Astrocyte (in vitro differentiated cells and primary cell): ENCODE data around the gene FLT3LG. TPM values are rescaled to one million over a fixed set of nuclear protein-coding genes. Genes with fewer than 3 reads are reported as not detected.

ENCODE experiments used
- DNase-seq: peaks from one replicate; pipeline ENCODE4 v3.0.0-alpha.2; 2010; ENCODE audit warnings: low read depth
- FAIRE-seq: peaks from 2 replicates; lab custom pipeline; 2011; peaks lifted over from hg19 to GRCh38; lab: Jason Lieb, UNC
- H2AFZ ChIP-seq: 2 replicates; pipeline ENCODE4 v1.6.0; 2012; ENCODE audit warnings: low read depth, low read length, inconsistent platforms
- H3K27ac ChIP-seq: 2 replicates; pipeline ENCODE4 v1.5.1; 2011; ENCODE audit warnings: low read depth, low read length, inconsistent platforms
- H3K27me3 ChIP-seq: 2 replicates; pipeline ENCODE4 v1.6.0; 2011; ENCODE audit warnings: low read length, inconsistent platforms; ENCODE audit not compliant: insufficient read depth
- H3K36me3 ChIP-seq: 2 replicates; pipeline ENCODE4 v1.5.1; 2011; ENCODE audit warnings: low read length, inconsistent platforms; ENCODE audit not compliant: insufficient read depth
- H3K4me1 ChIP-seq: 2 replicates; pipeline ENCODE4 v1.5.1; 2011; ENCODE audit warnings: low read length, inconsistent platforms; ENCODE audit not compliant: insufficient read depth
- H3K4me2 ChIP-seq: 2 replicates; pipeline ENCODE4 v1.6.0; 2012; ENCODE audit warnings: low read length, inconsistent platforms
- H3K4me3 ChIP-seq: 2 replicates; pipeline ENCODE4 v1.5.1; 2011; ENCODE audit warnings: low read depth, mild to moderate bottlenecking, low read length, inconsistent platforms; ENCODE audit not compliant: insufficient read depth
- H3K79me2 ChIP-seq: 2 replicates; pipeline ENCODE4 v1.6.0; 2012; ENCODE audit warnings: mild to moderate bottlenecking, low read length, inconsistent platforms; ENCODE audit not compliant: insufficient read depth
- H3K9ac ChIP-seq: 2 replicates; pipeline ENCODE4 v1.6.0; 2012; ENCODE audit warnings: mild to moderate bottlenecking, low read length, inconsistent platforms
- H3K9me3 ChIP-seq: 2 replicates; pipeline ENCODE4 v1.5.1; 2012; ENCODE audit warnings: low read depth, mild to moderate bottlenecking, low read length, inconsistent platforms; ENCODE audit not compliant: insufficient read depth
- H4K20me1 ChIP-seq: 2 replicates; pipeline ENCODE4 v1.6.0; 2012; ENCODE audit warnings: low read length, inconsistent platforms; ENCODE audit not compliant: insufficient read depth
- H3K27ac Mint-ChIP-seq: one replicate; pipeline ENCODE4 v1.8.0; 2021; ENCODE audit warnings: mild to moderate bottlenecking, mixed read lengths; ENCODE audit not compliant: unreplicated experiment
- H3K27me3 Mint-ChIP-seq: one replicate; pipeline ENCODE4 v1.8.0; 2021; ENCODE audit warnings: low read depth, mixed read lengths; ENCODE audit not compliant: unreplicated experiment
- H3K36me3 Mint-ChIP-seq: one replicate; pipeline ENCODE4 v1.8.0; 2021; ENCODE audit warnings: low read depth, mixed read lengths; ENCODE audit not compliant: unreplicated experiment
- H3K4me1 Mint-ChIP-seq: one replicate; pipeline ENCODE4 v1.8.0; 2021; ENCODE audit warnings: low read depth, mixed read lengths; ENCODE audit not compliant: unreplicated experiment
- H3K4me3 Mint-ChIP-seq: one replicate; pipeline ENCODE4 v1.8.0; 2021; ENCODE audit warnings: mild to moderate bottlenecking, moderate library complexity, mixed read lengths; ENCODE audit not compliant: unreplicated experiment
- H3K9me3 Mint-ChIP-seq: one replicate; pipeline ENCODE4 v1.8.0; 2021; ENCODE audit warnings: mild to moderate bottlenecking, mixed read lengths; ENCODE audit not compliant: unreplicated experiment
- CTCF ChIP-seq: IDR thresholded peaks from 2 replicates; pipeline ENCODE4 v1.5.1; 2011; ENCODE audit warnings: low read depth, mild to moderate bottlenecking, inconsistent platforms, low read length, moderate library complexity; ENCODE audit not compliant: insufficient read depth
- EZH2 ChIP-seq: IDR thresholded peaks from 2 replicates; pipeline ENCODE4 v1.6.1; 2012; ENCODE audit warnings: mild to moderate bottlenecking, low read length, inconsistent platforms; ENCODE audit not compliant: insufficient read depth
- total RNA-seq: library from RNA; stranded (reverse); gene quantifications from 2 replicates; pipeline ENCODE4 v1.2.1, GENCODE V29; 2021

Gene FLT3LG
- total RNA-seq, 1 donor from 2014 or later, result not detected

DNA sequence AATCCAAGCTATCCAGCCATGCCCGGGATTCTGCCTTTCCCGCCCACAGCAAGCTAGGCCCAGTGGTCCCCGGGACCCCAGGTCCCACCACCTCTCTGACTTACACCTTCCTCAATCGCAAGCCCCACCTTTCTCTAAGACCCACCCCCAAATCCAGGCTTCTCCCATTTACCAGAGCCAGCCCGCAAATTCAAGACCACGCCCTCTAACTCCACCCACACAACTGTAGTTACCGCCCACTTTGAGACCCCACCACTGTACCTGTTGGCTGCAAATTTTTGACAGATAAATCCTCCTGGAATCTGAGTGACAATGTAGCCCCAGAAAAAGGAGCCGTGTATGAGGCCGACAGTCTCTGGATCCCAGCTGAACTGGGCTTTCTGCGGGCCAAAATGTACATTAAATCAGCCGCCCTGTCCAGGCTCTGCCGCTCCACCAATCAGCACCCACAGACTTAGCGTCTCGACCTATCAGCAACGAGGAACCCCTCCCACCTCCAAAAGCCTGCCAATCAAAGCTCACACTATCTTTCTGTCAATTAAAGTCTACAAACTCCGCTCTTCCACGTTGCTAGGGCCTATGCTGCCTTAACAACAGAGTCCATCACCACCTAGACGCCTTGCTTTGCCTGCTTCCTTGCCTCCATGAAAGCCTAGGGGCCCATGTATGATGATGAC, 39.0 kb upstream of the FLT3LG start:
- Mint-ChIP-seq H3K9me3 (peaks cover 9% of the 10 kb centered on the region), H3K27me3 (peaks cover 74% of the 10 kb centered on the region), H3K36me3 (no peaks in the 10 kb centered on the region), H3K27ac (no peak overlapping the region), H3K4me3 (no peak overlapping the region), H3K4me1 (no peaks in the 10 kb centered on the region)
- Histone ChIP-seq H3K9me3 (peaks cover 7% of the 10 kb centered on the region), H3K79me2 (no peaks in the 10 kb centered on the region), H3K4me1 (no peaks in the 10 kb centered on the region), H4K20me1 (no peaks in the 10 kb centered on the region), H3K27ac (no peak overlapping the region), H3K4me2 (no peak overlapping the region), H3K9ac (no peak overlapping the region), H3K4me3 (no peak overlapping the region), H2AFZ (no peak overlapping the region), H3K36me3 (no peaks in the 10 kb centered on the region), H3K27me3 (peaks cover 85% of the 10 kb centered on the region)
- FAIRE-seq (no peak), DNase-seq (no peak)
- TF ChIP-seq EZH2 (no peak), CTCF (no peak)

GRCh38 chr19:49435670-49436069, 38.3 kb upstream of the FLT3LG start:
- no peak overlapping the region for H3K27ac ChIP-seq
- no peak overlapping the region for H3K9ac ChIP-seq
- no peaks in the 10 kb centered on the region for H4K20me1 ChIP-seq
- Mint-ChIP-seq H3K36me3 (no peaks in the 10 kb centered on the region), H3K27ac (no peak overlapping the region), H3K4me1 (no peaks in the 10 kb centered on the region), H3K27me3 (peaks cover 74% of the 10 kb centered on the region), H3K9me3 (peaks cover 9% of the 10 kb centered on the region), H3K4me3 (no peak overlapping the region)
- TF ChIP-seq CTCF, result no peak
- no peak for TF ChIP-seq EZH2
- H3K4me2 ChIP-seq, result no peak overlapping the region
- no peak for FAIRE-seq
- no peaks in the 10 kb centered on the region for H3K36me3 ChIP-seq
- H3K27me3 ChIP-seq, result peaks cover 85% of the 10 kb centered on the region
- H3K9me3 ChIP-seq, result peaks cover 7% of the 10 kb centered on the region
- H3K79me2 ChIP-seq, result no peaks in the 10 kb centered on the region
- H3K4me3 ChIP-seq, result no peak overlapping the region
- no peak overlapping the region for H2AFZ ChIP-seq
- no peak for DNase-seq
- H3K4me1 ChIP-seq, result no peaks in the 10 kb centered on the region

GRCh38 chr19:49436381-49437017, 37.5 kb upstream of the FLT3LG start:
- no peaks in the 10 kb centered on the region for H3K36me3 ChIP-seq
- Mint-ChIP-seq H3K9me3 (peaks cover 12% of the 10 kb centered on the region), H3K27me3 (peaks cover 77% of the 10 kb centered on the region), H3K36me3 (no peaks in the 10 kb centered on the region), H3K4me3 (no peak overlapping the region), H3K4me1 (no peaks in the 10 kb centered on the region), H3K27ac (no peak overlapping the region)
- no peak for FAIRE-seq
- no peak overlapping the region for H2AFZ ChIP-seq
- H3K4me2 ChIP-seq, result no peak overlapping the region
- no peaks in the 10 kb centered on the region for H3K79me2 ChIP-seq
- DNase-seq, result no peak
- H3K27ac ChIP-seq, result no peak overlapping the region
- peaks cover 86% of the 10 kb centered on the region for H3K27me3 ChIP-seq
- H4K20me1 ChIP-seq, result no peaks in the 10 kb centered on the region
- peaks cover 7% of the 10 kb centered on the region for H3K9me3 ChIP-seq
- no peak overlapping the region for H3K4me3 ChIP-seq
- no peaks in the 10 kb centered on the region for H3K4me1 ChIP-seq
- TF ChIP-seq EZH2 (no peak), CTCF (no peak)
- H3K9ac ChIP-seq, result no peak overlapping the region
